Right lobe of liver (tissue), 6 donors: ENCODE data around the gene ATP1A1. TPM values are rescaled to one million over a fixed set of nuclear protein-coding genes. Genes with fewer than 3 reads are reported as not detected.

Source experiments
- ATAC-seq, 4 donors: fragments of 200-7000 bp; cut with Tn5 transposase; one replicate each; pipeline ENCODE4 v1.9.1; 2020; ENCODE audit warnings: mild to moderate bottlenecking in 4 of 4, moderate library complexity in 4 of 4
- DNase-seq, 3 donors: peaks; one replicate each; pipeline ENCODE4 v3.0.0-alpha.2; 2020
- H3K27ac ChIP-seq, 3 donors: fragments of 200-600 bp; one replicate each; pipeline ENCODE4 v1.8.0; 2022
- H3K27me3 ChIP-seq, 2 donors: fragments of 200-600 bp; one replicate each; pipeline ENCODE4 v1.8.0; 2022
- H3K36me3 ChIP-seq, 4 donors: fragments of 200-600 bp; sonication (generic) in 1 of 4; one replicate each; pipeline versions ENCODE4 v1.5.1 to v1.8.0; 2017 to 2022; ENCODE audit warnings: control low read depth in 1 of 4
- H3K4me1 ChIP-seq, 4 donors: fragments of 200-600 bp; sonication (generic) in 1 of 4; one replicate each; pipeline versions ENCODE4 v1.5.1 to v1.8.0; 2017 to 2022; ENCODE audit warnings: control low read depth in 1 of 4
- H3K4me3 ChIP-seq, 3 donors: fragments of 200-600 bp; one replicate each; pipeline ENCODE4 v1.8.0; 2022
- H3K9me3 ChIP-seq, 4 donors: fragments of 200-600 bp; sonication (generic) in 1 of 4; one replicate each; pipeline versions ENCODE4 v1.5.1 to v1.8.0; 2017 to 2022; ENCODE audit warnings: control low read depth in 1 of 4
- POLR2A ChIP-seq: fragments of 450-650 bp; IDR thresholded peaks from one replicate; pipeline ENCODE4 v1.6.1; 2017; ENCODE audit warnings: antibody characterized with exemption, mild to moderate bottlenecking
- WGBS: methylation state at CpG from one replicate; pipeline ENCODE4 v1.1.6; 2018; ENCODE audit warnings: low coverage, low lambda C conversion rate; ENCODE audit not compliant: insufficient coverage; ENCODE audit errors: missing lambda C conversion rate; 5-methylcytosine and 5-hydroxymethylcytosine counted together
- intact Hi-C, 2 donors: fragments of 100-400 bp; cut with DNase I; formaldehyde crosslinking; loops; one replicate each; pipeline versions ENCODE4 v1.11.2 to v1.14.1; 2022
- total RNA-seq, 6 experiments: library from RNA; depleted of rRNA in 2 of 6; stranded (reverse); fragments of >200 nt in 2 of 6; fragmentation: NEBNext Ultra II Directional in 3 of 6; extraction: Animal tissue kit (Norgen Biotek cat#: 25700) in 3 of 6; gene quantifications; one replicate each; pipeline versions ENCODE4 v1.1.0 to v1.2.4, GENCODE V29; 2016 to 2023
- TF ChIP-seq, protein P1 (sequence below), 4 donors: fragments of 200-600 bp in 3 of 4; fragments of 450-650 bp in 1 of 4; IDR thresholded peaks; one replicate each; pipeline versions ENCODE4 v1.5.1 to v1.8.0; 2016 to 2022; ENCODE audit warnings: antibody characterized with exemption in 4 of 4, mild to moderate bottlenecking in 2 of 4
- donor health status: DM: no; HTN: yes; CAD: no.
- donor health status: DM: no; HTN: no; CAD: no.
- donor health status: DM: no; HTN: no; CAD: no.
- donor health status: DM: no; HTN: yes; CAD: no.
- donor health status: DM: no; HTN: yes; CAD: no.

Gene ATP1A1
- total RNA-seq, 6 experiments from 2014 or later, result 83.6 to 153 (median 121) TPM

DNA sequence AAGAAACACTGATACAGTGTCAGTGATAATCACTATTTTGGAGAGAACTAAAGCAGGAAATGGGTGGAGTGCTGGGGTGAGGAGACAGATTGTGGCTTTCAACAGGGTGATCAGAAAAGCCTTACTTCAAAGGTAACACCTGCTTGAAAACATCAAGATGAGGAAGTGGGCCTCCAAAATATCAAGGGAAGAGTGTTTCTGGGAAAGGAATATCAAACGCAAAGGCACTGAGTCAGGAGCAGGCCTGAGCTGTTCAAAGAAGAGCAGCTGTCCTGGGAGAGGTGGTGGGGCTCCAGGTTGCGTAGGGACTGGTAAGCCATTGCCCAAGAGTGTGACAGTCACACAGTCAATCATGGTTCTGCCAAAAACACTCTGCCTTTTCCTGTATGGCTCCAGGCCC is 47.1 kb upstream of the ATP1A1 start:
- peak; percentile 34 to 60 (median 52) for ATAC-seq
- Histone ChIP-seq H3K36me3 (no peaks in the 10 kb centered on the region), H3K9me3 (no peaks in the 10 kb centered on the region), H3K4me1 (peaks cover 0 to 39% (median 0%) of the 10 kb centered on the region in 4 donors), H3K27ac (peak overlapping the region in 1 of 3 donors; percentile 48), H3K4me3 (no peak overlapping the region), H3K27me3 (no peaks in the 10 kb centered on the region)
- intact Hi-C loops, result no loop called here
- DNase-seq, result no peak
- WGBS, result 29% methylated on average over 2 of the region's 2 CpGs
- no peak for TF ChIP-seq POLR2A
- TF ChIP-seq, protein P1, sequence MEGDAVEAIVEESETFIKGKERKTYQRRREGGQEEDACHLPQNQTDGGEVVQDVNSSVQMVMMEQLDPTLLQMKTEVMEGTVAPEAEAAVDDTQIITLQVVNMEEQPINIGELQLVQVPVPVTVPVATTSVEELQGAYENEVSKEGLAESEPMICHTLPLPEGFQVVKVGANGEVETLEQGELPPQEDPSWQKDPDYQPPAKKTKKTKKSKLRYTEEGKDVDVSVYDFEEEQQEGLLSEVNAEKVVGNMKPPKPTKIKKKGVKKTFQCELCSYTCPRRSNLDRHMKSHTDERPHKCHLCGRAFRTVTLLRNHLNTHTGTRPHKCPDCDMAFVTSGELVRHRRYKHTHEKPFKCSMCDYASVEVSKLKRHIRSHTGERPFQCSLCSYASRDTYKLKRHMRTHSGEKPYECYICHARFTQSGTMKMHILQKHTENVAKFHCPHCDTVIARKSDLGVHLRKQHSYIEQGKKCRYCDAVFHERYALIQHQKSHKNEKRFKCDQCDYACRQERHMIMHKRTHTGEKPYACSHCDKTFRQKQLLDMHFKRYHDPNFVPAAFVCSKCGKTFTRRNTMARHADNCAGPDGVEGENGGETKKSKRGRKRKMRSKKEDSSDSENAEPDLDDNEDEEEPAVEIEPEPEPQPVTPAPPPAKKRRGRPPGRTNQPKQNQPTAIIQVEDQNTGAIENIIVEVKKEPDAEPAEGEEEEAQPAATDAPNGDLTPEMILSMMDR (IDR thresholded peaks at IDR 0.05), result no peak

DNA sequence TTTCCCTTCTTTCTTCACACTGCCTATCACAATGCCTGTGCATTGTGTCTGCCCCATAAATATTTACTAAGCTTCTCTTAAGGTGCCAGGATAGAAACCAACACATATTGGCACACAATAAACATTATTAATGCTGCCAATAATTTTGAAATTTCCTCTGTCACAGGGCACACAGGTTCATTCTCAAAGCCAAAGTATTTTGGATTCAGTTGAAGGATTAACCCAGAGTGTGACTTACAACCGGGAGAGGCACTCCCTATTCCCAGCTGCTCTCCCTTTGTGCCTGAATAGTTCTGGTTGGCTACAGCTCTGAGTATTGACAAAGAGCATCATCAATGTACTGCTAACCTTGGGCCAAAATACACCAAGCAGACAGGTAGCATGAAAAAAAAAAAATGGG is 46.6 kb upstream of the ATP1A1 start:
- WGBS, result 18% methylated on average over 1 of the region's 1 CpG
- no peak overlapping the region for H3K4me3 ChIP-seq
- TF ChIP-seq, protein P1 (IDR thresholded peaks at IDR 0.05), result no peak
- TF ChIP-seq POLR2A, result no peak
- DNase-seq (no peak), ATAC-seq (peak; percentile 24 to 54 (median 50))
- no peaks in the 10 kb centered on the region for H3K27me3 ChIP-seq
- intact Hi-C loops, result no loop called here
- H3K27ac ChIP-seq, result peak overlapping the region in 1 of 3 donors; percentile 48
- H3K4me1 ChIP-seq, result peaks cover 0 to 39% (median 0%) of the 10 kb centered on the region in 4 donors
- H3K36me3 ChIP-seq, result no peaks in the 10 kb centered on the region
- H3K9me3 ChIP-seq, result no peaks in the 10 kb centered on the region

DNA sequence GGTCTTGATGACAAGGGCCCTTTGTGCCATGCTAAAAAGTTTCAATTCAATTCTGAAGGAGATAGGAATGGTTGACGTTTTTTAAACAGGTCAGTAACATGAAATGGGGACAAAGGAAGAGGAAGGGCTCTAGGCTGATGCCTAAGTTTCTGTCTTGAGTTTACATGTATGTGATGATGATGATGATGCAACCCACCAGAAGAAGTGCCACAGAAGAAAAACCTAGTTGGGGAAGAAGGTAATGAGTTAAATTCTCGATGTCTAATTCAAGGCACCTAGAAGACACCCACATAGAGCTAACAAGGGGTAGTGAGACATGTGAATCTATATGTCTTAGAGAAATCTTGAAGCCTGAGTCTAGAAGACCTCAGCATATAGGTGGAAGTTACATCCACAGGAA is 44.4 kb upstream of the ATP1A1 start:
- 70% methylated on average over 2 of the region's 2 CpGs for WGBS
- no peak overlapping the region for H3K27ac ChIP-seq
- H3K9me3 ChIP-seq, result no peaks in the 10 kb centered on the region
- H3K27me3 ChIP-seq, result no peaks in the 10 kb centered on the region
- ATAC-seq (no peak), DNase-seq (no peak)
- no peak overlapping the region for H3K4me3 ChIP-seq
- intact Hi-C loops, result no loop called here
- H3K36me3 ChIP-seq, result no peaks in the 10 kb centered on the region
- TF ChIP-seq, protein P1 (IDR thresholded peaks at IDR 0.05), result no peak
- TF ChIP-seq POLR2A, result no peak
- H3K4me1 ChIP-seq, result peaks cover 0 to 37% (median 2%) of the 10 kb centered on the region in 4 donors

DNA sequence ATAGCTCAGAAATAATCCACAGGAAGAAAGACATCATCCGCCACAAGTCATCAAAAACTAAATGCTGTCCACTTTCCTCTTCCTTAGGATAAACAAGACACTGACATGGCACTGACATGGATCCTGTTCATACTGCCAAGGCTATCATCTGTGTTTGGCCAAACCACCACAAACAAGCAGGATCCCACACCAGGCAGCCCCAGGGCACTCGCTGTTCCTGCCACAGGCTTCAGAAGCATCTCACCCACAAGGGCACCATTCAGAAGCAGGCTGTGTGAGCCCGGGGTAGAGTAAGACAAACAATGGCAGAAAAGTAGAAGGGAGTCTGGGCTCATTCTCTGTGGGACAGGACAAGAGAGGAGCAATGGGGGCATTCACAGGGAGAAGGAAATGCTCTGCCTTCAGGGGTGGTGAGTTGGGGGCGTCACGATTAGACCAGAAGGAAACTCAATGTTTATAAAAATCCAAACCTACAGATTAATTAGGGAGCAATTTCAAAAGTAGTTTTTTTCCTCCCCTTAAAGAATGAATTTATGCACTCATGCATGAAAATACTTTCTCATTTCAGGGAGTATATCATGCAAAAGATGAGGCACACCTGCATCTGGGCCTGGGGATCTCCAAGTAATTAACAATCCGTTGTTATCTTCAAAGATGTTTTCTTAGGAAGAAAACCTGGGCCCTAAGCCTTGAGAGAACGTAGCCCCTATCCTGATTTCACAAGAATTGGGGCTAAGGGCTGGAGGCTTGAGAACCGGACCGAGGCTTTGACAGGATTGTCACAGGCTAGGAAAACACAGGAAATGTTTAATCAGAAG is 43.3 kb upstream of the ATP1A1 start:
- Histone ChIP-seq H3K27me3 (no peaks in the 10 kb centered on the region), H3K36me3 (no peaks in the 10 kb centered on the region), H3K9me3 (no peaks in the 10 kb centered on the region), H3K27ac (no peak overlapping the region), H3K4me1 (peaks cover 0 to 42% (median 8%) of the 10 kb centered on the region in 4 donors), H3K4me3 (no peak overlapping the region)
- intact Hi-C loops, result no loop called here
- 50% methylated on average over 8 of the region's 9 CpGs for WGBS
- DNase-seq (no peak), ATAC-seq (no peak)
- TF ChIP-seq POLR2A, result no peak
- TF ChIP-seq, protein P1 (IDR thresholded peaks at IDR 0.05), result no peak
